GM18502 (cell line): ENCODE results near the gene UBE2U.

Experiments used
- ATAC-seq: cut with Tn5 transposase; IDR thresholded peaks from one replicate; pipeline ENCODE4 v1.9.1; 2021; ENCODE audit warnings: mild to moderate bottlenecking; ENCODE audit not compliant: unreplicated experiment, poor library complexity

Gene UBE2U, protein sequence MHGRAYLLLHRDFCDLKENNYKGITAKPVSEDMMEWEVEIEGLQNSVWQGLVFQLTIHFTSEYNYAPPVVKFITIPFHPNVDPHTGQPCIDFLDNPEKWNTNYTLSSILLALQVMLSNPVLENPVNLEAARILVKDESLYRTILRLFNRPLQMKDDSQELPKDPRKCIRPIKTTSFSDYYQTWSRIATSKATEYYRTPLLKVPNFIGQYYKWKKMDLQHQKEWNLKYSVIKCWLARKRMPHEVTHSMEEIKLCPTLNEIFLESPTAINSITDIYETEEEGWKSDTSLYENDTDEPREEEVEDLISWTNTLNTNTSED

DNA sequence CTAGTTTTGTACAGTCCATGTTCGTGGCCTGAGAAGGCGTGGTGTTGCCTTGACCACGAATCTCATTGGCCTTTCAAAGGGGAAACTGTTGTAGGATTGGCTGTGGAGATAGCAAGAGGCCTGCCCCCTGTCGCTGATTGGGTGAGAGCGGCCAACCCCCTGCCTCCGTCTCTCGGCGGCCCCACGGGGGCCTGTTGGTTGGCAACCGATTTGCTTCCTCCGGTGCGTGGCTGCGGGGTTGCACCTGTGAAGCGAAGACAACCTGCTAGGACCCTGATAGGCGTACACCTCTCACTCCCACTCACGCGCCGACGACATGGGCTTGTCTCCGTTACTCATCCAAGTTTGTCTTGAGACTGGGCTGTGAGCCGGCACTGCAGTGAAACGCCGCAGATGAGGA, at the start of gene UBE2U:
UBE2U (plus strand) TSS at position 204 of the 400 bp plus-strand sequence. CDS start 428 bp downstream, outside the sequence.
- ATAC-seq, result no peak

DNA sequence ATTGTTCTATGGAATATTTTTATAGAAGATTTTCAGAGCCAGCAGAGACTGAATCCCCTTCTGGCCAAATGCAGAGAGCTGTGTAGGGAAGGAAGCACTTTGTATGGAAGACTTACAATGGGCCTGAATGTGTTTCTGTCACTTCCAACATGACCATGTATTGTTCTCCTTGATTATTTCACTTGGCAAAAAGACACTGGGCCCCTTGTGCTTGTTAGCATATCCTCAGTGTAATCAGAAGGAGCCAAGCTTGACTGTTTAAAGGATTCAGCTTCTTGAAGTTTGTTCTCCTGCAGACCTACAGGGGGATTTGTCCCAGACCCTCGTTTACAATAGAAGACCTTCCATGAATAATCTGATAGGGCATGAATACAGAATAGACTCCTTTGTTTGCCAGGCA, 48.1 kb upstream of the UBE2U start:
- ATAC-seq, result no peak

DNA sequence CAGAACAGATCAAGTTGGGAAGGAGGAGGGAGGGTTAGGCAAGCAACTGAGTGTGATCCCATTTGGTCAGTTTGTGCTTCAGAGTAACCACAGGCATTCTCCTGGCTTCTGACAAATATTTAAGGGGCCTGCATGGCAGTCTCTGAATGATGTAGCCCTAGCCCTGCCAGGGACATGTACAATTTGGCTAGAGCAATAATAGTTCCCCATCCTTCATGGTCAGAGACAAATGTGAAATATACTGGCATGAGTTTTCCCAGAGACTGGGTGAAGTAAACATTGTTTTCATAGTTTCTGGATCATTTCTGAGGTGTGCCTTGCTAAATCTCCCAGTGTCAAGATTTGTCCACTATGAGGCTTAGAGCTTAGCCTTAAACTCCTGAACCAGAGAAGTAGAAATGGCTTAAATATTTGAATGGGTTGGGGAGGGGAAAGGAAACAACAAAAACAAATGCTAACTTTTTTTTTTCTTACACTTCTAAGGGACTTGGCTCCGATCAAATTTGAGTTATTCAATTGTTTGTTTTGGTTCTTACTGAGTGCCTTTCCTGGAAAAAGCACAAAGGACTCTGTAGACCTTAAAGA, 42.0 kb upstream of the UBE2U start:
- ATAC-seq, result no peak

DNA sequence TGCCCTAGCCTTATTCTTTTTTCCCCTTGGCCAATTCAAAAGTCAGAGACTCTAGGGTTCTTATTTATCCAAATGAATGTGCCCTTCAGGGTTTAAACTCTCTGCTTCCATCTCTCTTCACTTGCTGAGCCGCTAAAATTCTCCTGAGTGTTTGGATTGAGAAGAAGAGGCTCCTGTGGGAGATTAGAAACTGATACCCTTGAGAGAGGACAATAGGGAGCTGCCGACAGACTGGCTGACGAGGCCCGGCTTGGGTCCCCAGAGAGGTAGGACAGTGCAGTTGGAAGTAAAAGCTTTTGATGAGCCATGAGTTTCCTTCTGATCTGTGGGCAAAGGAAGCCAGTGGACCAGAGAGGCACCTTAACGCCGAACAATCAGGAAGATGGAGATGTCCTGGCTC, 41.3 kb upstream of the UBE2U start:
- no peak for ATAC-seq

DNA sequence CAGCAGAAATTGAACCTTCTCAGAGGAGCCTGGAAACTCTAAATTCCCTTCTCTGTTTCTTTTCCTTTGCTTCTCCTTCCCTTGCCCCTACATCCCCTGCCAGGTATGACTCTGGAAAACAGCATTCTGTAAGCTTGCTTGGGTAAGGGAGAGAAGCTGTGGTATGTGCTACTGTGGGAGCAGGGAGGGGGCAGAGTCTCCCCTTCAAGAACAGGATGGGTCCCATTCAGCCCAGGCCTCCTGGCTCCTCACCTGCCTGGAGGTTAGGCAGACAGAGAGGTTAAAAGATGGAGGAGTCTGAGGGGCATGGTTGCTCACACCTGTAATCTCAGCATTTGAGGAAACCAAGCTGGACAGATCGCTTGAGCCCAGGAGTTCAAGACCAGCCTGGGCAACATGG, 40.6 kb upstream of the UBE2U start:
- ATAC-seq, result no peak

DNA sequence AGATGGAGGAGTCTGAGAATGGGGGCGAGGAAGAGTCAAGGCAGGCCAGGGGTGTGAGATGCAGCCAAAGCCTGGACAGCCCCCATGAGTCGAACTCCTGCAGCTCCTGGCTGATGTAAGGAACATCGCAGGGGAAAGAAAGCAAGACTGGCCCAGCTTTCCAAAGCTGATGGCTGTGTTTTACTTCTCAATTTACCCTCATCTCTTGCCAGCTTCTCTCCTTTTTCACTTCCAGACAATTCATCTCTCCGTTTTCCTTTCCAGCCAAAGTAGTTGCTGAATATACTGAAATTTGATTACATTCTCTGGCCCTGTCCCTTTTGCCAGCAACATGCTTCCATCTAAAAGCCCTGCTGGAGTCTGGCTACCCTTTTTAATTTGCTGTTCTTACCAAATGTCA, 40.0 kb upstream of the UBE2U start:
- no peak for ATAC-seq

DNA sequence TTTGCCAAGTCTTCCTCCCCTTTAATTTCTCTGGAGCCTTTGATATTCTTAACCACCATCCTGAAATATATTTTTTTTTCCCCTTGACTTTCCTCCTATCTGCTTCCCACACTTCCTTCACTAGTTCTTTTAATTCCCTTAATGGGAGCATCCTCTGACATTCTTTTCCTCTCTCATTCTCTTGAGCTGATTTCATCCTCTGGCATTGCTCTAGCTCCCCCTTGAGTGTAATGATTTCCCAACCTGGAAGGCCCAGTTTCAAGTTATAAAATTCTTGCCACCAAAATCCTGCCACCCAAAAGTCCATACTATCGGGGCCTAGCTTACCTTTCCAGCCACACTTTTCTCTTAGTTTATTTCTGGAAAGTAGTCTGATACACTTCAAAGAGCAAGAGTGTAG, 39.5 kb upstream of the UBE2U start:
- no peak for ATAC-seq

DNA sequence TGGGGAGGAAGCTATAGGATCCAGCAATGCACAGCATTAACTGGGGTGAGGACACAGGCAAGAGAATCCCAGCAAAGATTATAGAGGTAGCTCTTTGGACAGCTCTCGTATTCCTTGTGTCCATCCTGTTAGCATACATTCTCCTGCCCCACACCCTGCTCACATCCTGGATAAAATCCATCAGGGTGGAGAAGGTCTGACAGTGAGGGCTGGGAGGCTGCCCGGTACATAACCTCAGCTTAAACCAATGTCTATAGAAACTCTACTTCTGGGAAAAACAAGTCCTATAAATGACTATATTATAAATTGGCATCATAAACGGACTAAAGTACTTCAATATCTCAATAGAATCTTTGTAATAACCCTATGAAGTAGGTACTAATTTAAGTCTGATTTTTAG, 36.8 kb upstream of the UBE2U start:
- no peak for ATAC-seq

DNA sequence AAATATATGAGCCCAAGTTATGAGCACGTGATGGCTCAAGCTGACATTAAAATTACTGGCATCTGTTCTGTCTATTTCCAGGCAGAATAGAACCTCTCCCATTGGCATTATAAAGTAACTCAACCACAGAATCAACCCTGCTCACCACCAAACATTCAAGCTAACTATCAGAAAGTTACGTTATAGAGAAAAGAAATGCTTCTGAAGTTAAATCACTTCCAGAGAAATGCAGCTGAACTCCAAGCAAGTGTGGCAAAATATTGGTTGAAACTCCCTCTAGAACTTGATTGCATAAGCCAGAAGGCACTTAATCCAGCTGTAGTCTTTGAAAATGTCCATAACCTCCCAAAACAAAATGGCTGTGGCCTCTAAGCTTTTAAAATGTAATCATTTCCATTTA, 36.2 kb upstream of the UBE2U start:
- ATAC-seq, result no peak

DNA sequence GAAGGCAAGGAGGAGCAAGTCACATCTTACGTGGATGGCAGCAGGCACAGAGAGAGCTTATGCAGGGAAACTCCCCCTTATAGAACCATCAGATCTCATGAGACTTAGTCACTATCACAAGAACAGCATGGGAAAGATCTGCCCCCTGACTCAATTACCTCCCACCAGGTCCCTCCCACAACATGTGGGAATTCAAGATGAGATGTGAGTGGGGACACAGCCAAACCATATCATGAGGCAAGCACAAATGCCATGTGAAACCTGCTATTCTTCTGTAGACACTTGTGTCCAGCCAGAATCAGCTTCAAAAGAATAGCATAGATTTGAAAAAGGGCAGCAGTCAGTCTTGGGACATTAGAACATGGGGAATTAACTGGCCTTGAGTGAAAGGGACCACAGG, 32.2 kb upstream of the UBE2U start:
- ATAC-seq, result peak; percentile 1

DNA sequence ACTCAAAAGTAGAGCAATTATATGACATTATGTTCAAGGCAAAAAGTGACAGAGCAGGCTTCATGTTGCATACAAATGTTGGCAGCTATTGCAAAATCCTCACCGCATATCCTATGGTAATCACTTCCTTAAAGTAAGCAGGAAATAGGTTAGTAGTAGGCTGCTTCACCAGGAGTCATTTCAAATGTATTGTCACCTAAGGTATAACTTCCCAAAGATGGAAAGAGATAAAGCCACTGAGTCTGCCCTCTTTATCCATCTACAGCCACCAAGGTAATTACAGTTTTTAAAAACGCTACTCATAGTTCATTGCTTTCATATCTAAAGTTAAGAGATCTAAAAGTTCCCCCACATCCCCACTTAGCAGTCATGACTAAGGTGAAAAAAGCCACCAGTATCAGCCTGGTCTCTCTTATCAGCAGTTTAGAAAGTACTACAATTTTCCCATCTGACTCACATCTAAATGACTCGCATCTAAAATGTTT, 31.6 kb upstream of the UBE2U start:
- peak; percentile 86 for ATAC-seq

DNA sequence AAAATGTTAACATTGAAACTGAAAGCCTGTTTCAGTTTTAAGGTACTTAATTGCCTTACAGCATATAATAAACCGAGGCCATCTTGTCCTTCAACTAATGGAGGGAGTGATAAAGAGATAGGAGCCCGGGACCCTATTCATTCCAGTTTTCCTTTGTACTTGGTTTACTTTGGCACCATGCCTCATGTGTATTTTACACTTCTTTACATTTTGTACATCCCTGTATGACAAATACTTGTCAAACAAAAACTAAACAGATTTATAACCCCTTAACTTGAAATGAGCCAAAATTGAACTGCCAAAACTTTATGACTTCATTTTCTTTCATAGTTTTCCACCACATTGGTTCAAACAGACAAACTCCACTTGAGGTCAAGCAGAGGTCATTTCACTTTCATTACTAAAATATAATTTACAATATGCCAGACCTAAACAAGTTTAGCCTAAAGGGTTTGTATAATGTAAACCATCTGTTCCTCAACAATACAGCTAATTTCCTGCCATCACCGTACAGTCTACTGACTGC, 30.9 kb upstream of the UBE2U start:
- peak; percentile 56 for ATAC-seq

DNA sequence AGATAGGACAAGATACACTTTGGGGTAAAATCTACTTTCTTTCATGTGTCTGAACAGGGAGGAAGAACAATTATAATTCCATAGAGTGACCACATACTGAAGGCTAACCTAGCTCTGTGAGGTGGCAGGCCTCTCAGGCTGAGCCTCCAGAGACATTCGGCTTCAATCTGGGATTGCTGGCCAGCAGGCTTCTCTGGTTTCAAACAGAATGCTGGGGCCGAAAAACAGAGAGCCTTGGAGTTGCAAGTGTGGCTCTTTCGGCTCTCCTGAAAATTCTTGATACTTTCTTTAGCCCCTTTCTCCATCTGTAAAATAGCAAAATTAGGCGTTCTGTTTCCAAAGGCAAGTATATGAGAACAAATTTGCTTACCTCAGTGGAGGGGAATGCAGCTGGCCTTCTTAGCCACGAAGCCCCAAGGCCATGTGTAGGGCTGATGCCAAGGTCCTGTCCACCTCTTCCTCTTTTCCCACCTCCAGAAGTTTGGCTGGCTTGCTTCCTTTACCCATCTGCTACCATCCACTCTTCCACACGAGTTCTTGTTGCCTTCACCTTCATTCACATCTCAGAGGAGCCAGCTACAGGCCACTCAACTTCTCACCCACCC, 30.0 kb upstream of the UBE2U start:
- ATAC-seq, result no peak

DNA sequence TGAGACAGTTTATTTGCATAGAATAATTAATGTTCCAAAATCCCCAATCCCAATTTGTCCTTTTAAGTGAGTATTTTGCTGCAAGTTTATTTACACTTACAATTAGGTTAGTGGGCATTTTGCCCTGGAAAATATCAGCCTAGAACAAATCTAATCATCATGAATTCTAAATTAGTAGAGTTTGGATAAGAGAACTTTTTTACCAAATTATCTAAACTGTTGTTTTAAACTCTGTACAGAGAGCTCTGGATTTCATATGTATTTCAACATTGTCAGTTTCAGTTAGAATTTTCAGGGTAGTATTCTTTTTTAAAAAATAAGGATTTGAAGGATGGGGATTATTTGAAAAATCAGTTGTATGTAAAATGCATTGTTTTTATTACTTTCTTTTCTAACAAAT, 27.8 kb upstream of the UBE2U start:
- ATAC-seq, result no peak

DNA sequence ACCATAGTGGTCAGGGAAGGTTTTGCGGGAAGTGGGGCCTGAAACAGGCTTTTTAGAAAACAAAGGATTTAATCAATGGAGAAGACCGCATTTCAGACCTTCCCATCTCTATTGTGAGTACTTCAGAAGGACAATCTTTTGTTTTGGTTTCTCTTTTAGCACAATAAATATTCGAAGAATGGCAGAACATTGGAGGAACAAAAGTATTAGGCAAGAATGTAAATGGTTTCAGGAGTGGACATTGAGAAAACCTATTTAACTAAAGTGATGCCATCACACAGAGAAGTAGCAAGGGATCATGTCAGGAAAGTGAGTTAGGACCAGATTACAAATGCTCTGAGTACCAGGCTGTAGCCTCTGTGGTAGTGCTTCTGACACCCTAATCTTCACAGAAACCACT, 26.8 kb upstream of the UBE2U start:
- no peak for ATAC-seq

DNA sequence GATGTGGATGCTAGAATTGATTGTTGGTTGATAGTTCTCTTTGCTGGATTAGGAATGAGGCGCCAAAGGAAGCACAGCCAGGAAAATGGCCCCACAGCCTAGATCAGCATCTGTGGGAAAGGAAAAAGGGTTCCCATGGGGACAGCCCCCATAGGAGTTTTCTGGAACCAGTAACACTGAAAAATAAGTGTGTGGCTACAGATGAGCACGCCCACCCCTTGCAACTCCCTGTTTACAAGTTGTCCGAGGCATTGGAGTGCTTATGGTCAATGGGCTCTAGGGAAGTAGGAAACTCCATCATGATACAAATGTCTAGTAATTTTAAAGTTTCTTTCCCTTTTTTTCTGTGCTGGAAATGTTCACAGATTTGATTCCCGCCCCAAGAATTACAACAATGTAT, 23.8 kb upstream of the UBE2U start:
- no peak for ATAC-seq

DNA sequence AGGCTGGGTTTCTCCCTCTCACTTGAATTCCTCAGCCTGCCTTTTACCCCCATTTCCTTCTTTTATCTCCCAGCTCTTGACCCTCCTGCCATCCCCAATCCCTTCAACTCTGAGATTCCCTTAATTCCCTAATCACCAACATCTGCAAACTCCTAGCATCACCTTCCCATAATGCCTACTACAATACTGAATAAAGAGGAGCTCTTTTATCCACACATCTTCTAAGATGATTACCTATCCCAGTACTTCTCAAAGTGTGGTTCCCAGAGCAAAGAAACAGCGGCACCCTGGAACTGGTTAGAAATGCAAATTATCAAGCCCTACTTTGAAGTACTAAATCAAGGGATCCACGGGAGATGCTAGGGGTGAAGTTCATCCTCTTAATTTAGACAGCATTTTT, 21.2 kb upstream of the UBE2U start:
- no peak for ATAC-seq

DNA sequence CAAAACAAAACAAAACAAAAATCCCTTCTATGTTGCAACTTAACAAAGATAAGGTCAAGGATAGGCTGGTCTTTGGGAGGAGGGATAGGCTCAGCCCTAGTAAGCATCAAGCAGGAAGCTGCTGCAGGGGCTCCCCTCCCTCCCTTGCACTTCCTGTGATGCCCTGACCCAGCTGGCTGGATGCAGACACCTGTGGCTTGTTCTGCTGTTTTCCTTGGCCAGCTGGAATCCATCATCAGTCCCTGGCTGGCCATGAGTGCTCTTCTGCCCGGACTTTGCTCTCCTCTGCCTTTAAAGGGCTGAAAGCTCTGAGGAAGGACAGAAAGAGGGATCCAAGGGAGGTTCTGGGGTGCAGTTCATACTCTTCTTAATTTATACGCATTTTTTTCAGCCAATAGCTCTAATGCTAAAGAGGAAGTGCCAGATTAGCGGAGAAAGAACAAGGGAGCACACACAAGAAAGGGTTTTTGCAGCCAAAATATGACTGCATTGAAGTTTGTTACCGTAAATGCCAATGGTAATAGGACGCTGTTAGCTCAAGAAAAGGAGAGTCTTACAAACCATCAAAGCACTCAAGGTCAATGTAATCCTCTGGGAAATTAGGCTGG, 19.9 kb upstream of the UBE2U start:
- ATAC-seq, result no peak

DNA sequence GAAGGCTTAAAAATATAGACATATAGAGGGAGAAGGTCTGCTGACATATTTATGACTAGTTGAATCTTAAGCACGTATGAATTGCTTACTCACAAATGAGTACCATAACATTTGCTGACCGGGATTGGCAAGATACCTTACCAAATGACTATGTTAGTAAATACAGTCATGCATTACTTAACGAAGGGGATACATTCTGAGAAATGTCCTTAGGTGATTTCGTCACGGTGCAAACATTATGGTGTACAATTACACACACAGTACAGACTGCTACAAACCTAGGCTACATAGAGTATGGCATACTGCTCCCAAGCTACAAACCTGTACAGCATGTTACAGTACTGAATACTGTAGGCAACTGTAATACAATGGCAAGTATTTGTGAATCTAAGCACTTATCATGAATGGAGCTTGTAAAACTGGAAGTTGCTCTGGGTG, 19.4 kb upstream of the UBE2U start:
- no peak for ATAC-seq

DNA sequence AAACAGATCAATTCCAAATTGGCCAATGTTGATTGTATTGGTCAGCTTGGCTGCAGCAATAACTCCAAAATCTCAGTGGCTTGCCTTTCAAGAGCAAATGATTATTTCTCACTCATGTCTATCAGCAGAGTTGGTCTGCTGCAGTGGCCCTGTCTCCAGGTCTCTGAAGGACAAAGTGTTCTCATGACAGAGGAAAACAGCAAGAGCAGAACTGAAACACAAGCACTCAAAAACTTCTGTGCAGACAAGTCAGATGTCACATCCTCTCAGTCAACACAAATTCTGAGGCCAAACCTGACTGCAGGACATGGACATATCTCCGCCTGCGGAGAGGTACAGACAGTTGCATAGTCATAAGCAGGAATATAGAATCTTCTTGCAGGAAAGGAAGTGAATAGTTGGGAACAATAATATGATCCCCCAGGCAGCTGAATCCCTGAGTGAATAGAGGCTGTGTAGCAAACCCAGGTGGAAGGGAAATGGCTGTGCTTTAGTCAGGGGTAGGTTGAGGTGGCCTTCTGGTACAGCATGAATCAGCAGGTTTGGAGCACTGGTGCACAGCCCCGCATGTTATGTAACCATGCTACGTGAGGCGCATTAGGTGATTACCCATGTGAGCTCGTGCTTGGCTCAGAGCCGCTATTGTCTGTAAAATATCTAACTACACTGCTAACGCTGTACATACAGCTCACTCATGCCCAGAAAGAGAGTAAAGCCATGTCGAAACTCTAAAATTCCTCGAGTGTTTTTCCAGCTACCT, 17.1 kb upstream of the UBE2U start:
- ATAC-seq, result no peak
